Kidney glomerular epithelial cell (primary cell): ENCODE results near the gene FGF12.
"Not testable (repeated sequence)": the region's sequence is repeated elsewhere in the genome, so short reads cannot be mapped to it uniquely, and the experiment has no call there.

Experiments used
- DNase-seq: peaks from one replicate; lab custom pipeline; 2025; lab: John Stamatoyannopoulos, UW

The FGF12 gene

DNA sequence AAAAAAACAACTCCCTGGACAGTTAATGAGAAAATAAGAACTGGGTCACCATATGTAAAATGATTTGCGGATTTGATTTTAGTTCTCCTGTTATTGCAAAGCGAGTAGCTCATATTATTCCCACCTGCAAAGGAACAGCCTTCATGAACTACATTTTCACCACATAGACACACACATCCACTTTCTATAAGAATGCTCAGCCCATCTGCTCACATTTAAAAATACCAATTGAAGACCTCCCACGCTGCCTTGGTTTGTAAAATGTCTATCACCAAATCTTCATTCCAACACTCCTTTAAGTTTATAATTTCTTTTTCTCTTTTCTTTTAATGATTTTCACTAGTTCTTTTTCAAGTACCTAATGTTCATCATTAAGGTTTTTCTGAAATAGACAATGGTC is 148.6 kb downstream of the FGF12 start:
- no peak for DNase-seq

DNA sequence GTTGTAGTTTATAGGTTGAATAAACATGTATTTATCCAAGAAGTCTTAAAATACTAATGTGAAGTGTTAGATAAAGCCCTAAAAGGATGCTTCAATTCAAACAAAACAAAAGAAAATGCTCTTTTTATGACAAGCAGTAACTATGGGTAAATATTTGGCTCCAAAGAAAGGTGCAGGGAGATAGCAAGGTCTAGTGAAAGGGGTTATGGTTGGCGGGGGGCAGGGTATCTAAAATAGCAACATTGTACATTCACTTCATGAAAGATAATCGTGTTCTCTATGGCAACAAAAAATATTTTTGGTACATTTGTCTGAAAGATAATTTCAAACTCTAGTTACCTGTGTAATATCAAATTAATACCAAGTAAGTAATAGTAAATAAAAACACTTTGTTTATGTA is 149.5 kb downstream of the FGF12 start:
- no peak for DNase-seq

DNA sequence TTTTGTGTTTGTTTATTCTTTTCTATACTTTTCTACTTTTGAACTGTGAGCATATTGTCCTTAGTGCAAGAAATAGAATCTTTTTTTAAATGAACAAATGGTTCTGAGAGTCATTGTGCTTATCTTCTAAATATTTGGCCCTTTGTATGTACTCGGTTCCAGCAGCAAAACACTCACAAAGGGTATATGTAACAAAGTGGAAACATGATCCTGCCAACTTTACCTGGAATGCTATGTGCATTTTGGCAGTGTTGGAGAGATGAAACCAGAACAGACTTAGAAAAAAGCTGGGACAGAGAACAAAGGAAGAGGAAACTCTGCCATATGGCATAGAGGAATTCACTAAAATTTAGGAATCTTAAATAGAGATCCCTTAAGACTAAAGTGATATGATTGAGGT is 150.1 kb downstream of the FGF12 start:
- DNase-seq = no peak

DNA sequence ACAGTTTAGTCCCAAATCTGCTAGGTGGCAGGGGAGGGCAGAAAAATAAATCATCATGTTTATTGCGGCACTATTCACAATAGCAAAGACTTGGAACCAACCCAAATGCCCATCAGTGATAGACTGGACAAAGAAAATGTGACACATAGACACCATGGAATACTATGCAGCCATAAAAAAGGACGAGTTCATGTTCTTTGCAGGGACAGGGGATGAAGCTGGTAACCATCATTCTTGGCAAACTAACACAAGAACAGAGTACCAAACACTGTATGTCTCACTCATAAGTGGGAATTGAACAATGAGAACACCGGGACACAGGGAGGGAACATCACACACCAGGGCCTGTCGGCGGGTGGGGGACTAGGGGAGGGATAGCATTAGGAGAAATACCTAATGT is 150.6 kb downstream of the FGF12 start:
- not testable (repeated sequence) for DNase-seq

DNA sequence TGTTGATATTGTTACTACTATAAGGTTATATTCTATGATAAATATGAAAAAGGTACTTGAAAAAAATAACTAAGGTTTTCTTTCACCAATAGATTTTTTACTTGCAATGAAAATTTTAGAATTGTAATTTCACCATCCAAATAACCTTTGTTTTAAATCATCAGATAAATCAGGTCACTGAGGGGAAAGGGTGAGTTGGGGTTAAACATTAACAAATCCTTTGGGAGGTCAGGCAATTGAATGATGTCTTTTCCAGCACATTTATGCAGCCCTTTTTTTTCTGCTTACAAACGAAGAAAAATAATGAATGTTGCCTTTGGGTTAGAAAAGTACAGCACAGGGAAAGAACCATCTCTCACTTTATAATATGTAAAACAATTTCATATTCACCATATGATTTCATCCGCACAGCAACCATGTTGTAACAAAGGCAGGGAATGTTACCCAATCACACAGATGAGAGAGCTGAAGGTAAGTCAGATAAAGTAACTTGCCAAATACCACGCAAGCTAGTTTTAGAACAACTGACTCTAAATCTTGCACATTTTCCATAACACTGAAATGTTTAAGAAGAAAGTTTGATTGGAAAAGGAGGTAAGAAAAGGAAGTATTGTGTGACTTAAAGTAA is 151.3 kb downstream of the FGF12 start:
- DNase-seq = no peak

DNA sequence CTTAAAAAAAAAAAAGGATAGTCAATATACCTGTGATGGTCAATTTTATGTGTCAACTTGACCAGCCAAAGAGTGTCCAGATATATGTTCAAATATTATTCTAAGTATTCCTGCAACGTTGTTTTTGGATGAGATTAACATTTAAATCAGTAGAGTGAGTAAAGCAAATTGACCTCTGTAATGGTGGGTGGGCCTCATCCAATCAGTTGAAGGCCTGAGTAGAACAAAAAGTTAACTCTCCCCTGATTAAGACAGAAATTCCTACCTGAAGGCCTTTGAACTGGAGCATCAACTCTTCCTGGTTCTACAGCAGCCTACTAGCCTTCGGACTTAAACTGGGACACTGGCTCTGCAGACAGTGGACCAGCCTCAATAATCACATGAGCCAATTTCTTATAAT is 154.1 kb downstream of the FGF12 start:
- DNase-seq = no peak

DNA sequence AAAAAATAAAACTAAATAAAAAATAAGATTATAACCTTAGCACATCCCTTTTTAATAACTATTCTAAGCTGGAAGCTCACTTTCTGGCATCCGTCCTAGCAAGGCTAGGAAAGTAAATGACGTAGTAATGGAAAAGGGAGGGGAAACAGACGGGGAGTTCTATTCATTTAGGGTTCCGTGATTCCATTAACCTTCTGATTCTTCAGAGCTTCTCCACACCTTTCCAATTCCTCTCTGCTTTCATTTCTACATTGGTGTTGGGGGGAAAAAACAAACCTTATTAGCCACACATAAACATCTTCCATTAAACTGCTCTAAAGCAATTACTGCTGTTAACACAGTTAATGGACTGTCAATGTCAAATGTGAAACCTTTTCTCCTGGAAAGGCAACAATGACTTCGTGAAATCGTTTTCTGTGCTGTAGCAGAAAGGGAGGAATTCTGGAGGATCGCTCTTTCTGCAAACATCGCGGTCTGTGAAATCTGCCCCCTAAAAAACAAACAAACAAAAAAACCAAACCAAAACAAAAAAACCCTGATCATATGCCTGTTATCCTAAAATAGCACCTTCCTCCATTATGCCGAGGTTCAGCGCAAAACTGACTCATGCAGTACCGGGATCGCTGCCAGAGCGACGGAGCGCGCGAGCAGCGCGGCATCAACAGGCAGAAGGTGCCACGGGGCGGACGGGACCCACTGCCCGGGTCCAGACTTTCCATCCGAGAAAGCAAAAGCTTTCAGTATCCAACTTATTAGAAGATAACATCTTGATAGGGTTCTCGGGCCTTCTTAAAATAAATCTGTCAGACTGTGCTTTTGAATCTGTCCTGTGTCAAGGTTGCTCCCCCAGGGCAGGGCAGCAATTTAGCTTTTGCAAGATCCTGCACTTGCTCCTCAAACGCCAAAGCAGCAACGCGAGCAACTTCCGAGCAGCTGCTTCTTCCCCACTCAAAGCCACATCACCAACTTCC is 156.2 kb downstream of the FGF12 start:
- peak; percentile 48 for DNase-seq

DNA sequence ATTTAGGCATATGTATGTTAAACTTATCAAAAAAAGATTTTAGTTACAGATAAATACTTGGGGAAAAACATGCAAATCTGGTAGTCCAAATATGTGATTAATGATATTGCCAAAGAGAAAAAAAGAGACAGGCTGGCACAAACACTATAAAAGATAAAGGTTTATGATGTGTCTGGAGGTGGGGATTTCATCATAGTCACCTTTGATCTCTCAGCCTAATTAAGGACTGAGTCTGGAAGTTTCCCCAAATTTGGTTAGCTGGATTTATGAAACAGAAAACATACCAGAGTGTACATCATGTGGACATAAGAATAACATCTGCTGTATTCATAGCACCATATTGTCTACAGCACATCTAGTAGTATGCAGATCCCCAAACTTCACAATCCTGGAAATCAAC is 157.0 kb downstream of the FGF12 start:
- no peak for DNase-seq

DNA sequence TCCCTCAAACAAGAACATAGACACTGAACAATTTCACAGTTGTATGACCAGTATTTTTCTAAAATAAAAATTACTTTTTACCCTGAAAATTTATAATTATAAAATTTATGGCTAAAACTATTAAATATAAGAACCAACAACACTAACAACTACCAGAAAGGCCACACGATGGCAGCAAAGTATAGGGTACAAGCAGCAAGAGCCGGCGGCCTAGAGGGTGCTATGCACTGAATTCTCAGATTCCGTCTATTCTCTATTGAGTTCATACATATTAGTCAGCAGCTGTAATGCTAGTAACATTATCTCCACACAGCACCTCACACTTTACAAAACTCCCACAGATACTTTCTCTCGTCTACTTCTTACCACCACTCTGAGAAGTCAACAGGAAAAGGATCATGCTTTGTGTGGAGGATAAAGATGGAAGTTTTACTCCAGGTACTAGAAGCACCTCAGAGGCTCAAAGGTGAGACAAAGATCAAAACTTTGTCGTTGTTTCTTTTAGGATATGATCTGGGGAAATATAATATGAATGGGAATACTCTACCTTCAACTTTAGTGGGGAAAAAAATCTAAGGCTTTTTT is 160.5 kb downstream of the FGF12 start:
- DNase-seq = peak; percentile 59

DNA sequence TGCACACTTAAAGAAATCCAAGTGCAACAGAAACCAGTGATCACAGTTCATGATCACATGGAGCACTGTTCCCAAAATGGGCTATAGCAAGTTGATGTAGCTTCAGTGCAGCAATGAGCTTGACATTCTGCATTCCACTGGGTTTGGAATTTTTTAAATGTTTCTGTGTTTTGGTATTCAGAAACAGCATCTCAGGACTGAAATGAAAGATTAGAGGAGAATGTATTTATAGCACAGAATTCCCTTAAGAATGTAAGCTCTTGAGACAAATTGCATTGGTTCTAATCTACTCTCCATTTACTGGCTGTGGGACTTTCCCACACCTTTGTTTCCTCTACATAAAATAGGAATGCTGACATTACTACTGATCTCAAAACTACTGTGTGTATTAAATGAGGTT is 162.7 kb downstream of the FGF12 start:
- no peak for DNase-seq

DNA sequence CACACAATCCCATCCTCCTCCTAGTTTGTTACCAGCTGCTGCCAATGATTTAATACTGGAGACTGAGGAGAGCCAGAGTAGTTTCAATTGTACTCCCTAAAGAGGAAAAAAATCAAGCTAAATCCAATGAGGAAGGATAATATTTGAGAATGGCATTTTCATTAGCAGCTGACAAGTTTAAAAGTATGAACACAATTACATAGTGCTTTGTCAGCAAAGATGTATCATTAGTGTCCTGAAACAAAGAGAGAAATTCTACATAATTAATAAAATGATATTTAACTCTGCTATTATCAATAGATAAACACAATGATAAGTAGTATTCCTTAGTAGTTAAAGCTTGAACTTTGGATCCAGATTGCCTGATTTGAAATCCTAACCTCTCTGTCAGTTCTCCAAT is 163.9 kb downstream of the FGF12 start:
- DNase-seq = no peak

DNA sequence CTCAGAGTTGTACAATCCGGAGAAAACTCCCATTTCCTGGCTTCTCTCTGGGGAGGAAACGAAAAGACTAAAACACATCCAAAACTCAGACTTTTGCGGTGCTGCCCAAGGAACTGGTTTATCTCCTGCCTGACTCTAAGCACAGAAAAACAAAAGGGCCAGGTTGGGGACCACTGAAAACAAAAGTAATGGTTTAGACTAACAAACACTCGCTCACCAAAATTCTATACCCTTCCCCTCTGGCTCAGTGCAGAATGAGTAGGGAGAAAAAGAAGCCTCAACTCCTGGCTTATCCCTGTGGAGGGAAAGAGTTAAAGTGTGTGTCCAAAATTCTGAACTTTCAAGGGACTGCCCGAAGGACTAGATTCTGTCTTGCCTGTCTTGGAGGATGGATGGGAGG is 173.6 kb downstream of the FGF12 start:
- no peak for DNase-seq

DNA sequence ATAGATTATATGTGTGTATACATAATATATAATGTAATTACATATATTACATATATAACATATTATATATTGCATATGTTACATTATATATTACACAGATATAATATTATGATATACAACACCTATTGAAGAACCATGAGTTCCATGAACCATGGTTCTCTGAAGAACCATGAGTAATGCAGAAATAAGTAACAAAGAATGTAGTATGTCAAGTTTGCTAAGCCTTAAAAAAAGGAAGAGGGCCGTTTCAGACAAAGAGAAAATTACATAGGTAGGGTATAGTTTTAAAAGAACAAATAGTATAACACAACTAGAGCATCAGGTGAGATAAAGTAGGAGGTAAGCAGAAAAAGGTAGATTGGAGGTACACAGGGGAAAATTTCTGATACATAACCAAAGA is 177.0 kb downstream of the FGF12 start:
- DNase-seq = no peak

DNA sequence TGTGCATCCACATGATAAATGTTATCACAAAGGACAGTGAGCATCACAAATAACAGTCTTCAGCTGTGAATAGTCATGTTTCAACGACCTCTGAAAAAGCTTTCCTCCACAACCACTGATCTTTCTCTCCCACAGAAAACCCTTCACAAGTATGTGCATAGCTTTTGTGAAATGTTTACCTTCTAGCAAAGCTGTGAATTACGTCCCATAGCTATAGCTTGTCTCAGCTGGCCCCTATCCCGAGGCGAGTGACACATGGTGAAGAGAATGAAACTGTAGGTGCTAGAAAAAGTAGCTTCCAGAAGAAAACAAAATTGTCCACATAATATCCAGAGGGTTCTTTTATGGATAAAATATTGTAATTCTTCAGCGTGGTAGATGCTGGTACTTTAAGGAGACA is 182.0 kb downstream of the FGF12 start:
- DNase-seq = no peak

DNA sequence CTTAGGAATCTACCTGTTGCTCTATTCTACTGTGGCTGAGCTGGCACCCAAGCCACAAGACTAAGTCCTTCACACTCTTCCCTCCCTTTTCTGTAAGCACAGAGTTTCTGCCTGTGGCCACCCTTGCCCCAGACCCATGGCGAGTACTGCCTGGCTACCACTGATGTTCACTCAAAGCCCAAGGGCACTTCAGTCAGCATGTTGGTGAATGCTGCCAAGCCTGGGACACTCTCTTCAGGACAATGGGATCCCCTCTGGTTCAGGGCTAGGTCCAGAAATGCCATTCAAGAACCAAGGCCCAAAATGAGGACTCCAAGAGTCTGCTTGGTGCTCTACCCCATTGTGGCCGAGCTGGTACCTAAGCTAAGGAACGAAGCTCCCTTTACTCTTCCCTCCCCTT is 184.2 kb downstream of the FGF12 start:
- no peak for DNase-seq

DNA sequence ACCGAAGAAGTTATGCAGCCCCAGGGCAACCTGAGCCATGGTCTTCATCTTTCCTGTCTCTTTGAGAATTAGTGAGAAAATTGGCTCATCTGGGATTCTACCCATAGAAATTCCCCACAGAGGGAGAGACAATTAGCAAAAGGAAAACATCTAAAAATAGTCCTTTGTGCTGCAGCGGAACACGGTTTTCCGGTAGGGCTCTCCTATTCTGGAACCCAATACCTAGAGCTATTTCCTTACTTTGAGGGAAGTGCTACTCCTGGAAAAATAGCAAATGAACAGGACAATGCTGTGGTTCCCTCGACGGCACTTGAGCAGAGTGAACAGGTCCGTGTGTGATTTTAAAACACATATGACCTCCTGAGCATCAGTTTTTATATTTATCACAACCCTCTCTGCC is 210.5 kb downstream of the FGF12 start:
- DNase-seq = no peak

DNA sequence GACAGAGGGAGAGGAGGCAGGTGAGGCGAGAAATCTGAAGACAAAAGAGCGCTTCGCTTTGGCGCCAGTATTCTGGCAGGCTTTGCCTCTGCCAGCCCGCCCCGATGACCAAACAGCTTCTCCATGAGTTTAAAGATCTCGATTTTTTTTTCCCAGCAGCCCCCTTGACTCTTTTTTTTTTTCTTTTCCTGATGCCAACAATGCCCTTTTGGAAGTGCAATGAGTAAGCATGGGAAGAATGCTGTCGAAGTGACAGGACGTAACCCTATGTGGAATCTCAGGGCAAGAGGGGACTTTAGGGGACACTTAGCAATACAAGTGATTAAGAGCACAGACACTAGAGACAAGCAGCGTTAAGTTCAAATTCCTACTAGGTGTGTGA is 211.7 kb downstream of the FGF12 start:
- no peak for DNase-seq

DNA sequence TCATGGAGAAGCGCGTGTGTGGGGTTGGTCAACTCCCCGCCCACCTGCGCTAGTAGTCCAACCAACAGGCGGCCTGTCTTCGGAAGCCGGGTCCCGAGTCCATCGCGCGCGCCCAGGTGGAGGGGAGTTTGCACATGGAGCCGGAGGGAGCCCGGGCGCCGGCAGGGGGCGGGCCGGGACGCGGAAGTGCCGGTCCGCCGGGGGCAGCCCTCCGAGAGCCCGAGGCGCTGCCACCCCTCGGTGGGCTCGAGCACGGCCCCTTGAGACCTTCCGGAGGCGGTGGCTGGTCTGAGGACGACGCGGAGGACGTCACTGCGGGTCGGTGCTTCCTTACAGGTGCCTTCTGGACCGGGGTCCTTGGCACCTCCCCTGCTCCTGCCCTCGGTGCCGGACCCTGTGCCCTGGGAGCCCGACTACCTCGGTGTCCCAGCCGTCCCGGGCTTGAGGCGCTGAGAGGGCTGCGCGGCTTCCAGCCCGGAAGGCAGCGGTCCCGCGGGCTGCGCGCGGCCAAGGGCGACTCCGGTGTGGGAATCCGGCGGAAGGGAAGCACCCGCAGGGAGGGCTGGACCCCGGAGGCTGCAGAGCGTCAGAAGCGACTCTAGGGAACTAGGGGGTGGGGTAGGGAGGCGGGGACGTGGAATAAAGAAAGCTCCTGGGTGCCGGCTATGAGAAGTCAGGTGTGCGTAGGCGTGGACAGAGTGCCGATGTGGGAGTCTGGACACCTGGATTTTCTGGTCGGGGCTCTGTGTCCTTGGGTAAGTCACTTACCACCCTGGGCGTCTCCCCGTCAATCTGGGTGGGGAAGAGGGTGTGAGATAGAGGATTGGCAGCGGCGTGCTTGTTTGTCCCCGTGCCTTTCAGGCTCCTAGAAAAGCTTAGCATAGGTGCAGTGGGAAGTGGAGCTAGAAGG is 212.3 kb downstream of the FGF12 start:
- DNase-seq = no peak

DNA sequence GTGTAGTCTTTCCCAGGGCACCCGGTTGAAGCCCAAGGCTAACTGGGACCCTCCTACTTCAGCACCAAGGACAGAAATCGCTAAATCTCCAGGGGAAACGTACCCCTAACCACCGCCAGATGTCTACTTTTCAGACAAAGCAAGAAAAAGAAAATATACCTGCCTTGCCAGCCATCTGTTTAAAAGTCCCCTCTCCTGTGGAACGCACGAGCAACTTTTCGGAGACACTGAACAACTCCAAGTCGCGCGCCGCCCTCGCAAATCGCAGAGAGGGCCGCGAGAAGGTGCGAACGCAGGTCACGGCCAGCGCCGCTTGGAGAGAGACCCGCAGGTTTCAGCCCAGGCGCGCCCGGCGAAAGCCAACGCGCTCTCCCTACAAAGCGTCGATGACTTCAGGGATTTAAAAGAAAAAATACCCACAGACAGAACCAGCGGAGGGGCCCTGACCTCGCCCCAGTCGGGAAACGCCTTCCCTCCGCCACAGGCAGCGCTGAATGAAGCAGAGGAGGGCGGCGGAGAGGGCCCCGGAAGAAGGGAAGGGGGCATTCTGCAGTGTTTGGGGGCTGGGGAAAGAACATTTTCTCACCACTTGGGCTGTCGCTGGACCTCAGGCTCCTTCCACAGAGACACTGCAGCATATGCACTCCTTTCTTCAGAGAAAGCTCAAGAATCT is 213.1 kb downstream of the FGF12 start:
- peak; percentile 42 for DNase-seq

DNA sequence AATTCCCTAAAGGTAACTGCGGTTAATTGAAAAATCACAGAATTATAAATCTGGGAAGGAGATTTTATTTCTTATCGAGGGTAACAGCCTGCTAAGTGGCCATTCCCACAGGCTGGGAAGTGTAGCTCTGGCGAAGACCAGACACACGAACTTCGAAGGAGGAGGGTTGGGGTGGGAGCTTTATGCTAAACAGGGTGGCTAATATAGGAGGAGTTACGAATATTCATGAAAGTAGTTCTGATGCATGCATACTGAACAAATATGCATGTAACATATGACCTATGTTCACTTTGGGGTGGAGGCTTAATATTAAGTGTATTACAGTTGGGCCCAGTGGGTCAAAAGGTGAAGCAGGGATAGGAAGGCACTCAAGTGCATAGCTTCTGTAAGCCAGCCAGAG is 221.6 kb downstream of the FGF12 start:
- DNase-seq = no peak

DNA sequence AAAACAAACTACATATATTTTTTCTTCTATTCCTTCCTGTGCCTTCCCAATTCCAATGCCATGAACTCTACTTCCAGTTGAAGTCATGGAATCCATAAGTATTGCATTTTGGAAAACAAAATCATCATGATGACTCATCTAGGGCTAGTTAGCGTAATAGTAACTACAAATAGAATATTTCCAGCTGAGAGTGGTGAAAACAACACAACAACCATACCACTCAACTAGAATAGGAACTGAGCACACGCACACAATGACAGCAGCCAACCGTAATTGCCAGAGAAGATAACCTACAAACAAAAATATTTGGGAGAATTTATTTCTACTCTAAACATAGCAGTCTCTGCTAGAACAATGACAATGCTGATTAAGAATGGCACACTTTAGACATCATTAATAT is 225.9 kb downstream of the FGF12 start:
- DNase-seq = no peak
